HG02678 (cell line): Measurements from ENCODE around the gene DPY19L2.
"Not testable (repeated sequence)": the region's sequence is repeated elsewhere in the genome, so short reads cannot be mapped to it uniquely, and the experiment has no call there.

Source experiments
- ATAC-seq: cut with Tn5 transposase; IDR thresholded peaks from one replicate; pipeline ENCODE4 v1.9.1; 2021; ENCODE audit warnings: mild to moderate bottlenecking, moderate library complexity; ENCODE audit not compliant: unreplicated experiment

Gene DPY19L2

GRCh38 chr12:63538656-63539055 lies 129.6 kb downstream of the DPY19L2 start:
- ATAC-seq, result not testable (repeated sequence)

DNA sequence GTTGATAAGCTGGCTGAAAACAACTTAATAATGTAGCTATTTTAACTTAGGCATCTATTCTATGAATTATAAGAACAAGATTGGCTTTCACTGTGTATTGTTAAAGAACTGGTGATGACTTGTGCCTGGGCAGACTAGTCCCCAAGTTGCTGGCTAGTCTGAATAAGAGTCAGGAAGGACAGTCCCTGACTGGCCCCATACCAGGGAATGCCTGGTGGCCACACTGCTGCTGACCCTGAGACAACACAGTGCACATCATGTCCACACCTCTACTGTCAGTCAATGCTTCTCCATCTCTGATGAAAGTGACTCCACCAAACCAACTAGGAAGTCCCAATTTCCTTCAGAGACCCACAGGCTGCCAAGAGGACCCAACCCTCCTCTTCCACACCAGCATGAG lies 130.5 kb downstream of the DPY19L2 start:
- ATAC-seq, result not testable (repeated sequence)

DNA sequence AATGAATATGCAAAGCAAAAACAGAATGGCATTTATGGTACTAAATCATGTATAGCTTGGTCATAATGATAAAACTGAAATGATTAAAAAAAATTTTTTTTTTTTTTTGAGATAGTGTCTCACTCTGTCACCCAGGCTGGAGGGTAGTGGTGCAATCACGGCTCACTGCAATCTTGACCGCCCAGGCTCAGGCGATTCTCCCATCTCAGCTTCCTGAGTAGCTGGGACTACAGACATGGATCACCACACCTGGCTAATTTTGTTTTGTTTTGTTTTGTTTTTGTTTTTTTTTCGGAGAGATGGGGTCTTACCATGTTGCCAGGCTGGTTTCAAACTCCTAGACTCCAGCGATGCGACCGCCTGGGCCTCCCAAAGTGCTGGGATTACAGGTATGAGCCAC lies 138.7 kb downstream of the DPY19L2 start:
- not testable (repeated sequence) for ATAC-seq

- ATAC-seq, result no peak
Measured at GRCh38 chr12:63525831-63526230, 142.5 kb downstream of the DPY19L2 start.

DNA sequence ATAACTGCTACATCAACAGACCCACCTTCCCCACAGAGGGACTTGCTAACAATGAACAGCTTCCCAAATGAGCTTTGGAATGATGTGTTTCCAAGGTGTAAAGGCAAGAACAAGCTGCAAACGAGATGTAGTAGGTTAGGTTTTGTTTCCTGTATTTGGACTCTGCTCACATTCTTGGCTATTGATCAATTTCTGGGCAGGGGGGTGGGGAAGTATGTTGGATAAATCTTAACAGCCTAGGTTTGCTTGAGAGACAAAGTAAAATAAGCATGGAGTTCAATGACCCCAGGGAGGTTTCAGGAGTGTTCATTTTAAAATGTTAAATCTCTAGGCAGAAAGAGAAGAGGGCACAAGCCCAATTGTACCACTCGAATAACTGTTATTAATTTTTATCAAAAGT lies 146.6 kb downstream of the DPY19L2 start:
- no peak for ATAC-seq
